ENCODE data around the gene GBP1.

DNA sequence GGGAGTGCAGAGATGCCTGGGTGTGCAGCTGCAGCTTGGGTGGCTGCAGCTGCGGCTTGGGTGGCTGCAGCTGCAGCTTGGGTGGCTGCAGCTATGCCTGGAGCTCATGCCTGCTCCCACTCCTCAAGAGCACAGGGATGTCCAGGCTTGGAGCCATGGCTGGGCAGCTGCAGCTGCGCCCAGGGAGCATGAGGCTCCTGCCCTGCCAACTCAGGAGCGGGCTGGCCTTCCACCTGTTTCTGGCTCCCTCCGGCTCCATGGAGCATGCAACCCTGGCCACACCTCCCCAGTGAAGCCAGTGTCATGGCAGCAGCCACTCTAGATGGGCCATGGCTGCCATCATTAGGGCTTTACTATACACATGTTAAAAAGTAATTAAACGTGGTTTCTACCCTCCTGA is 21.1 kb downstream of the GBP1 start:
- no peak for TF ChIP-seq EZH2 (IDR thresholded peaks at IDR 0.05; ENCODE audit: insufficient read depth, low read length)
- TF ChIP-seq, protein P1, sequence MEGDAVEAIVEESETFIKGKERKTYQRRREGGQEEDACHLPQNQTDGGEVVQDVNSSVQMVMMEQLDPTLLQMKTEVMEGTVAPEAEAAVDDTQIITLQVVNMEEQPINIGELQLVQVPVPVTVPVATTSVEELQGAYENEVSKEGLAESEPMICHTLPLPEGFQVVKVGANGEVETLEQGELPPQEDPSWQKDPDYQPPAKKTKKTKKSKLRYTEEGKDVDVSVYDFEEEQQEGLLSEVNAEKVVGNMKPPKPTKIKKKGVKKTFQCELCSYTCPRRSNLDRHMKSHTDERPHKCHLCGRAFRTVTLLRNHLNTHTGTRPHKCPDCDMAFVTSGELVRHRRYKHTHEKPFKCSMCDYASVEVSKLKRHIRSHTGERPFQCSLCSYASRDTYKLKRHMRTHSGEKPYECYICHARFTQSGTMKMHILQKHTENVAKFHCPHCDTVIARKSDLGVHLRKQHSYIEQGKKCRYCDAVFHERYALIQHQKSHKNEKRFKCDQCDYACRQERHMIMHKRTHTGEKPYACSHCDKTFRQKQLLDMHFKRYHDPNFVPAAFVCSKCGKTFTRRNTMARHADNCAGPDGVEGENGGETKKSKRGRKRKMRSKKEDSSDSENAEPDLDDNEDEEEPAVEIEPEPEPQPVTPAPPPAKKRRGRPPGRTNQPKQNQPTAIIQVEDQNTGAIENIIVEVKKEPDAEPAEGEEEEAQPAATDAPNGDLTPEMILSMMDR (IDR thresholded peaks at IDR 0.05; ENCODE audit: insufficient read depth, low read depth, low read length), result no peak

Data from astrocyte (in vitro differentiated cells and primary cell).